Measurements from ENCODE around the gene TPK1. TPM values are rescaled to one million over a fixed set of nuclear protein-coding genes. Genes with fewer than 3 reads are reported as not detected.

TPK1 gene
- total and polyA plus RNA-seq, 2 experiments from 2014 or later, result 5.9 to 7.3 TPM

DNA sequence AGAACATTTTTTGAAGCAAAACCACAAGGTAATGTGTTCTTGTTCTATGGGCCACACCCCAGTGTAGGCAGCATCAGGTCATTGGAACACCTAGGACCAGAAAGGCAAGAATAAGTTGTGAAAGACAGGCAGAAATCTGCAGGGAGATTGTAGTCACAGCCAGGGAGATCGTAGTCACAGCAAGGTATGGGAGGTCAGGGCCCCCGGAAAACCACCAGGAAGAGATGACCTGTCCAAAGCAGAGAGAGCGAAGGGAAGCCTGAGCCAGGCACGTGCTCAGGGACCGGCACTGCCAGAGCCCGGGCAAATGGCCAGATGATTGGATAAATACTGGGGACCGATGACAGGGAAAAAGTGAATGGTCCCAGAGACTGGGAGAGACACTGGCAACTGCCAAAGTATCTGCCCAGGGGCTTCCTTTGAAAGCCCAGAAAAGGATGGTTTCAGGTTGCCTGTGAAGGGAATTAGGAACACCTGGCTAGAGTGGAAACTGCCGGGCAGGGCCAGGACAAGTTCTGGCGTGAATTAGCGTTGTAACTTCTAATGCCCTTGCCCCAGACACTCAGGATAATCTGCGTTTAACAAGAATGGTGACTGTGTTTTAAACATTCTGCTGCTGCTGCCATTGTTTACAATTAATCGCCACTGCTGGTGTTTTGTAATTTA, 428.5 kb downstream of the TPK1 start:
- H3K9me3 ChIP-seq (ENCODE audit: low read depth), result no peaks in the 10 kb centered on the region
- DNase-seq (ENCODE audit: low read depth in 1 of 2, low spot score in 1 of 2), result no peak
- H3K36me3 ChIP-seq, result no peaks in the 10 kb centered on the region
- no peak overlapping the region for H3K27ac ChIP-seq
- no peaks in the 10 kb centered on the region for H3K27me3 ChIP-seq
- peaks cover 4% of the 10 kb centered on the region for H3K4me1 ChIP-seq (ENCODE audit: low read depth)
- TF ChIP-seq, protein P1, sequence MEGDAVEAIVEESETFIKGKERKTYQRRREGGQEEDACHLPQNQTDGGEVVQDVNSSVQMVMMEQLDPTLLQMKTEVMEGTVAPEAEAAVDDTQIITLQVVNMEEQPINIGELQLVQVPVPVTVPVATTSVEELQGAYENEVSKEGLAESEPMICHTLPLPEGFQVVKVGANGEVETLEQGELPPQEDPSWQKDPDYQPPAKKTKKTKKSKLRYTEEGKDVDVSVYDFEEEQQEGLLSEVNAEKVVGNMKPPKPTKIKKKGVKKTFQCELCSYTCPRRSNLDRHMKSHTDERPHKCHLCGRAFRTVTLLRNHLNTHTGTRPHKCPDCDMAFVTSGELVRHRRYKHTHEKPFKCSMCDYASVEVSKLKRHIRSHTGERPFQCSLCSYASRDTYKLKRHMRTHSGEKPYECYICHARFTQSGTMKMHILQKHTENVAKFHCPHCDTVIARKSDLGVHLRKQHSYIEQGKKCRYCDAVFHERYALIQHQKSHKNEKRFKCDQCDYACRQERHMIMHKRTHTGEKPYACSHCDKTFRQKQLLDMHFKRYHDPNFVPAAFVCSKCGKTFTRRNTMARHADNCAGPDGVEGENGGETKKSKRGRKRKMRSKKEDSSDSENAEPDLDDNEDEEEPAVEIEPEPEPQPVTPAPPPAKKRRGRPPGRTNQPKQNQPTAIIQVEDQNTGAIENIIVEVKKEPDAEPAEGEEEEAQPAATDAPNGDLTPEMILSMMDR (IDR thresholded peaks at IDR 0.05; ENCODE audit: low read depth, low read length), result no peak
- H3K4me3 ChIP-seq, result no peak overlapping the region

DNA sequence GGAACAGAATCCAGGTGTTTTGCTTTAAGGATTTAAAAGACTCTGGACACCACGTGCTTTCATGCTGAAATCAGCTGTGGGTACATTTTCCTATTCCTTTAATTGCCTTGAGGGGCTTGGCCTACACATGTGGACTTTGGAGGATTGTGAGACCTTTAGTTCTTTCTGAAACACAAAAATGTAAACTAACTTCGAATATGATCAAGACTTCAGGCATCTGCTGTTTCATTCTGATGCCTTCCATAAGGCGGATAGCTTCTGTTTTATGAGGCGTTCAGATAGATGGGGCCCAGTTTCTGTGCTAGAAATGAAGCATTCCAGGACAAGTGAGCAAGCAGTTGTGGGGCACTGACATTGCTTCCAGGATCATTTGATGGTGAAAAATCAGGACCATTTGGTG, 430.9 kb downstream of the TPK1 start:
- TF ChIP-seq, protein P1 (IDR thresholded peaks at IDR 0.05; ENCODE audit: low read depth, low read length), result no peak
- no peak overlapping the region for H3K27ac ChIP-seq

DNA sequence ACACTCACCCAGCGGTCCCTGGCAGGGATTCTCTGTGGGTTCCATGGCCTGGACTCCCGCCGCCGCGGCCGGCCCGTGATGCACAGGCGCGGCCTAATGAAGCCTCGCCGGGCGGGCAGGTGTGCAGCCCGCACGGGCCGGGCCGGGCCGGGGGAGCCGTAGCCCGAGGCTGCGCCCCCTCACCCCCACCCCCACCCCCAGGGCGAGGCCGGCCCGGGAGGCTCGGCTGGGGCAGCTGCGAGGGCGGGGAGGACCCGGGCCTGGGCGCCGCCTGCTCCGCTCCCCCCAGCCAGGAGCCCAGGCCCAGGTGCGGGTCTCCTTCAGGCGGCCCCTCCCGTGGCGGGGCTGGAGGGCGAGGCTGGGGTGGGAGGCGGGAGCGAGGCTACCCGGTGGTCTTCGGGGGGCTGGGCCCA, 432.2 kb downstream of the TPK1 start, which contains the start of gene NOBOX:
TSS of gene NOBOX (minus strand) at position 45 of the 413 bp plus-strand sequence.
- Histone ChIP-seq H3K36me3 (no peaks in the 10 kb centered on the region), H3K4me3 (no peak within 1 kb of the TSS), H3K27ac (no peak within 1 kb of the TSS), H3K4me1 (ENCODE audit: low read depth) (peaks cover 4% of the 10 kb centered on the region), H3K9me3 (ENCODE audit: low read depth) (no peaks in the 10 kb centered on the region), H3K27me3 (no peaks in the 10 kb centered on the region)
- no peak for DNase-seq (ENCODE audit: low read depth in 1 of 2, low spot score in 1 of 2)
- TF ChIP-seq, protein P1 (IDR thresholded peaks at IDR 0.05; ENCODE audit: low read depth, low read length), result no peak

More for the DNA sequence above, 430.9 kb downstream of the TPK1 start:
- Histone ChIP-seq H3K9me3 (ENCODE audit: low read depth) (no peaks in the 10 kb centered on the region), H3K36me3 (no peaks in the 10 kb centered on the region), H3K4me1 (ENCODE audit: low read depth) (peaks cover 4% of the 10 kb centered on the region), H3K4me3 (no peak overlapping the region), H3K27me3 (no peaks in the 10 kb centered on the region)
- DNase-seq (ENCODE audit: low read depth in 1 of 2, low spot score in 1 of 2), result no peak

DNA sequence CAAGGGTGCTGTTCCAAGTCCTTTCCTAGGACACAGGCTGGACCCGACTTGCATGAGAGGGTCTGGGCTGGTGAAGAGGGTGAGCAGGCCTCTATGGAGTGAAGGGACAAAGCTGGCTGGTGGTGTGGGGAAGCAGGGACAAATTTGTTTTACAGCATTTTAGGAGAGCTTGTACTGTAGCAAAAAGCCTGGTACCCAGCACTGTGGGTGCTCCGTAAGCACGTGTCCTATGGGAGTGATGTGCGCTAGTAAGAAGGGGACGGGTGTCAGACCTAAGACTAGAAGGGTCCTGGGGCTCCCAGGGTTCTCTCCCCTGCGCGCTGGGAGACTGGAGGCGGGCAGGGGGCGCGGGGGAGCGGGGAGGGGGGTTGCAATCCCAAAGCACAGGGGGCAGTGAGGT, 432.8 kb downstream of the TPK1 start:
- Histone ChIP-seq H3K4me1 (ENCODE audit: low read depth) (peaks cover 4% of the 10 kb centered on the region), H3K36me3 (no peaks in the 10 kb centered on the region), H3K27ac (no peak overlapping the region), H3K9me3 (ENCODE audit: low read depth) (no peaks in the 10 kb centered on the region), H3K27me3 (no peaks in the 10 kb centered on the region), H3K4me3 (no peak overlapping the region)
- TF ChIP-seq, protein P1 (IDR thresholded peaks at IDR 0.05; ENCODE audit: low read depth, low read length), result no peak
- no peak for DNase-seq (ENCODE audit: low read depth in 1 of 2, low spot score in 1 of 2)

Measured in cardiac muscle cell (in vitro differentiated cells and primary cell).